Measurements from ENCODE around the gene ISM1.
A peak's percentile ranks its signal among the peaks of the same experiment; 100 is the strongest.

ISM1 gene

GRCh38 chr20:13325033-13325432, 104.0 kb downstream of the ISM1 start:
- in situ Hi-C loops (cut with HindIII; ENCODE audit: low pct_ligation_motif_present, low pct_unique_long_range_greater_than_20kb, low sequenced_read_pairs) = no loop called here
- peak; percentile 58 for DNase-seq

GRCh38 chr20:13325796-13326340, 104.8 kb downstream of the ISM1 start:
- in situ Hi-C loops (cut with HindIII; ENCODE audit: low pct_ligation_motif_present, low pct_unique_long_range_greater_than_20kb, low sequenced_read_pairs) = no loop called here
- DNase-seq = no peak

DNA sequence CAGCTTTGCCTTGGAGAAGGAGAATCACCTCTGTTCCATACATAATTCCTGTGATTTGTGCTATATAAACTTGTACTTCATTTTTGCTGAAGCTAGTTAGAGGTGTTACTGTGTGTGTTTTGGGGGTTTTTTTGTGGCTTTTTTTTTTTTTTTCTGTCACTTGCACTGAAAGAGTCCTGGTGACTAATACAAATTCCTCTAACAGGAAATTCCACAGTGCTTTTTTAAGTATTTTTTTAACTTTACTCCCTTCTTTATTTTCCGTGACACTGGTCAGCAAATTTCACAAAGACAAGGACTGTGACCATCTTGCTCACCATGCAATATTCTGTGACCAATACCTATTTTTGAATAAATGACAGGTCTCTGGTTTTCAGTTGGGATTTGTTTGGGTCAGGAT, 110.5 kb downstream of the ISM1 start:
- peak; percentile 59 for DNase-seq
- in situ Hi-C loops (cut with HindIII; ENCODE audit: low pct_ligation_motif_present, low pct_unique_long_range_greater_than_20kb, low sequenced_read_pairs) = no loop called here

DNA sequence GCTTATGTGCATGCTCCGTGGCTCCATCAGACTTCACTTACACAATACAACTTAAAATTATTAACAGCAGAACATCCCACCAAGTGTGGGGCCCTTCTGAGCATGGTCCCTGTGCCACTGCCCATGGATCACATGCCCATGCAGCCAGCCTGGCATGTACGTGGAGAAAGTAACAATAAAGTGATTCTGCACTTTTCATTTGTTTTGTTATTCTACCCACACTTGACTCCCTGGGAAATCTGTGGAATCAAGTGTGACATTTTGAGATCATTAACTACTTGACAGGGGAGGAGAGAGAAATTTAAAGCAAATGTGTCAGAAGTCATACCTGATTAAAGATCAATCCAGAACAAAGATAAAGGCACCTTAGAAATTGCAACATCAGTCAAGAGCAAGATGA, 112.0 kb downstream of the ISM1 start:
- peak; percentile 60 for DNase-seq

DNA sequence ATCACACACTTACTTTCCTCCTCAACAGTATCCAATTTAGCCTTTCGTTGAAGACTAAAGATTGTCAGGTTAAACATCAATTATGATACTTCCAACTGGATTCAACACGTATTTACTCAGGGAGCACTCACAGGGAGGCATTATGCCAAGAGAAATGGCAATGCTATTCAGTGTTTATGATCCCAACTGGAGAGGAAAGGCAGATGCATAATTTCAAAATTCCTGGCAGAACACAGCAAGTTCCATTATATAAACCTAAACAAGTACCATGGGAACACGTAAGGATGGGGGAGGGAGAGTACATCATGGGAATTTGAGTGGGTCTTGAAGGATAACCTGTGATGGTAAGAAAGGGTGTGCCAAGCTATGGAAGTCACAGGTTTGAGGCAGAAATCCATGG, 112.7 kb downstream of the ISM1 start:
- DNase-seq = no peak
- in situ Hi-C loops (cut with HindIII; ENCODE audit: low pct_ligation_motif_present, low pct_unique_long_range_greater_than_20kb, low sequenced_read_pairs) = no loop called here

More for the DNA sequence above, 112.0 kb downstream of the ISM1 start:
- in situ Hi-C loops (cut with HindIII; ENCODE audit: low pct_ligation_motif_present, low pct_unique_long_range_greater_than_20kb, low sequenced_read_pairs) = no loop called here

- peak; percentile 95 for DNase-seq
- in situ Hi-C loops (cut with HindIII; ENCODE audit: low pct_ligation_motif_present, low pct_unique_long_range_greater_than_20kb, low sequenced_read_pairs) = no loop called here
These were observed 115.4 kb downstream of the ISM1 start for GRCh38 chr20:13336308-13337089.

DNA sequence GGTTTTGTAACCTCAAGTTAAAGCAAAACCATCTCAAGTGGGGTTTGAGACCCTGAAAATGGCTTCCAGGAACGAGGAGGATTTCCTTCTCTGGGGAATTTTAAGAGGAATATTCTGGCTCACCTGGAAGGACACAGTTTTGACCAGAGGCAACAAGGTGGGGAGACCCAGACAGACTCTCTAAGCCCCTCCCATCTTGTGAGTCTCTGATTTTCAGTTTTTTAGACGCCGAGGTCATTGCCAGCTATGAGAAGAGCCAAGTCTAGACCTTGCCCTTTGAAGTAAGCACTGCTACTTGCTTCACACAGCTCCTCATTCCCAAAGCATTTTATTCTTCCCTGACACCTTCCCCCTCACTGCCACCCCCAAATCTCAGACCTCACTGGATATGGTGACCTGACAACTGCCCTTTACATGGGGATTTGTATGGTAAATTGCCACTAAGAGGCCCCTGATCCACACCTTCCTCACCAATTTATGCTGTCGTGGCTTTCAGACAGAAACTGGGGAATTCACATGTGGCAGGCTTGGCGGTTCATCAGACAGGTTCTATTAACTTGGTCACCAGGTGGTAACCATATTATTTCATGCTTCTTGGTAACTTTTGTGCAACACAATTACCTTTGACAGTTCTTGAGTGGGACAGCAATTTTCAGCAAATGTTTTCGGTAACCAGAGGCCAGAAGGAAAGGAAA, 116.2 kb downstream of the ISM1 start:
- in situ Hi-C loops (cut with HindIII; ENCODE audit: low pct_ligation_motif_present, low pct_unique_long_range_greater_than_20kb, low sequenced_read_pairs) = no loop called here
- DNase-seq = peak; percentile 30

GRCh38 chr20:13338097-13338661, 117.1 kb downstream of the ISM1 start:
- in situ Hi-C loops (cut with HindIII; ENCODE audit: low pct_ligation_motif_present, low pct_unique_long_range_greater_than_20kb, low sequenced_read_pairs) = no loop called here
- no peak for DNase-seq

- no peak for DNase-seq
- in situ Hi-C loops (cut with HindIII; ENCODE audit: low pct_ligation_motif_present, low pct_unique_long_range_greater_than_20kb, low sequenced_read_pairs) = no loop called here
These were observed 117.9 kb downstream of the ISM1 start for GRCh38 chr20:13338999-13339411.

- DNase-seq = no peak
- in situ Hi-C loops (cut with HindIII; ENCODE audit: low pct_ligation_motif_present, low pct_unique_long_range_greater_than_20kb, low sequenced_read_pairs) = no loop called here
These were observed 119.0 kb downstream of the ISM1 start for GRCh38 chr20:13340088-13340487.

DNA sequence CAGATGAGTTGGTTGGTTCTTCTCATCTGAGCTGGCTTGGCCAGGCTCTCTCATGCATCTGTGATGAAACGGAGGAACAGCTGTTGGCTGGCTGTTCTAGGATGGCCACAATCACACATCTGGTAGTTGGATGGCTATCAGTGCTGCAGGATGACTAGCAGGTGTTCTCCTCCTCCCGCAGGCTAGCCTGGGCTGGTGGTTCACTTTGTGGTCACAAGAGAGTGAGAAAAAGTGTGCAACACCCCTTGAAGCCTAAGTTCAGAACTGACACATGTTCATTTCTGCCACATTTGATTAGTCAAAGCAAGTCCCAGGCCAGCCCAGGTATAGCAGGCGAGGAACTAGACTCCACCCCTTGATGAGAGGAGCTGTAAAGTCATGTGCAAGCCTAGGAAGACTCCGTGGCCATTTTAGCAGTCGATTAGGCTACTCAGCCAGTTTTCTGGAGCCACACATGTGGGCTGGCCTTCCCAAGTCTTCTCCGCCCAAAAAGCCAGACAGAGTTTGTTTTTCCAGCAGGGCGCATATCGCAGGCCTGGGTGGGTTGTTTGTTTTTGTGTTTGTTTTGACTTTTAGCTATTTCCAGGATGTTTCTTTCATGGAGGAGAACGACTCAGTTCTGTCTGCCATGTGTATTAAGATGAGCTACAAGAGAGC, 120.8 kb downstream of the ISM1 start:
- DNase-seq = no peak
- in situ Hi-C loops (cut with HindIII; ENCODE audit: low pct_ligation_motif_present, low pct_unique_long_range_greater_than_20kb, low sequenced_read_pairs) = no loop called here

- in situ Hi-C loops (cut with HindIII; ENCODE audit: low pct_ligation_motif_present, low pct_unique_long_range_greater_than_20kb, low sequenced_read_pairs) = no loop called here
- no peak for DNase-seq
These were observed 121.6 kb downstream of the ISM1 start for GRCh38 chr20:13342469-13343242.

DNA sequence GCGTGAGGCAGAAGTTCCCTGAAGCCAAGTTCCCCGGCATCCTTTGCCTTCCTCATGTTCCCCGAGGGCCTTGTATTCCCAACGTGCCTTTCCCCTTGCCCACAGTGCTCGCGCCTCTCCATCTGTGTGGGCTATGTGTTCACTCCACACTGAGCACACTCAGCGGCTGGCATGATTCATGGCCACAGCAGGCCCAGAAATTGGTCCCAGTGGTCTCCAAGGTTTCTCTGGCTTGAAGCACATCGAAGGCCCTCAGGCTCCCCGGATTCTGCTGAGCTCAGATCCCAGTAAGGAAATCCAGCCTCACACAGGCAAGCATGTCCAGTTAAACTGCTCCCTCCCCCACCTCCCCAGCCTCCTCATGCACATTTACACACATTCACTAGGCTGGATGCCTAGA, 123.6 kb downstream of the ISM1 start:
- DNase-seq = no peak
- in situ Hi-C loops (cut with HindIII; ENCODE audit: low pct_ligation_motif_present, low pct_unique_long_range_greater_than_20kb, low sequenced_read_pairs) = no loop called here

DNA sequence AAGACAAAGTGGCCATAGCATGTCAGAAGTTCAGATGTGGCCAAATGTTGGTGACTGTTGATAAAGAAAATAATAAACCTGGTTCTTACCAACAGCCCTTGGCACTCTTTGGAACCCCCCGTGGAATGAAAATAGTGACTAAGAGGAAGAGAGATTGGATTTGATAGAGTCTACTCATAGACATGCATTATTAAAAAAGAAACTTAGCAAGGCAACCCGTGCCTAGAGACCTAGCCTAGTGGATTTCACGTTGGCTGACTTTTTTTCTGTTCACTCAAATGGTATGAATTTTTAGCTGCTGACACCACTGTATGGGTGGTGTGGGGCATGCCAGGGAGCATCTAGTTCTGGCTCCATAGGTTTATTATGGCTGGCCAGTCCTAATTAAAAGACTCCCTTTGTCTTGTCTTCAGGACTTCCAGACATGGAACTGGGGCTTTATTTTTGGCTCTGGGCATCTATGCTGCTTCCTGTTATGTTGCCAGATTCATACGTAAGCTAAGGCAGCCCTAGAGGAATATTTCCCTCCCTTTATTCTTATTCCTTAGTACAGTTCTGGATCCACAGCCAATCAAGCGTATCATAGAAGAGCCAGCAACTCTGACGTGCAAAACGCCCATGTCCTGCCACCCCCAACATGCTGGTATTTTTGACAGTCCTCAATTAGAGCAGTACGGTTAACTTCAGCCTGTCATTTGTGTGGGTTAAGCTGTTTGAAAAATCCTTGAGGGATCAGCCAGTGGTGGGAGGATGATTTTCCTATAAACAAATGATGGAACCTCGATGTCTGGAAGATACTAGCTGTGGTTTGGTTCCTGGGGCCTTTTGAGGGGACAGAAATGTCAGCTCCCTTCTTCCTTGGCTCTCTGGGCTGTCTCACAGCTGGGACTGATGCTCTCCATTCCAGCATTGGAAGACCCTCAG, 127.5 kb downstream of the ISM1 start:
- no peak for DNase-seq
- in situ Hi-C loops (cut with HindIII; ENCODE audit: low pct_ligation_motif_present, low pct_unique_long_range_greater_than_20kb, low sequenced_read_pairs) = no loop called here

DNA sequence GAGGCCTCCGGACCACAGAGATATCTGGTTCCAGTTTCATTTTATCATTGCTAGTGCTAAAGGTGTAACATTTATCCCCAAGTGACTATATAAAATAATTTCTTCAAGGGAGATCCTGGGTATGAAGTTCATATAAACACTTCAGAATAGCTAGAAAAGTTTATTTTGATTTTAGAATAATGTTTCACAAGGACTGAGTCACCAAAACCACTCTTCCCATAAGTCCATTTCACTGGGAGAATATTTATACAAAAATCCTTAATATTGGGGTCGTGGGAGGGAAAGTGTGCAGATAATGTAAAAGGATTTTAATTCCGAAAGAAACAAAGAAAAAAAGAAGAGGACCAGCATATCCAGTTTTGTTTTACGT, 128.1 kb downstream of the ISM1 start:
- in situ Hi-C loops (cut with HindIII; ENCODE audit: low pct_ligation_motif_present, low pct_unique_long_range_greater_than_20kb, low sequenced_read_pairs) = no loop called here
- no peak for DNase-seq
